Measurements from ENCODE around the gene PRKCA.
"Not testable (repeated sequence)": the region's sequence is repeated elsewhere in the genome, so short reads cannot be mapped to it uniquely, and the experiment has no call there.

DNA sequence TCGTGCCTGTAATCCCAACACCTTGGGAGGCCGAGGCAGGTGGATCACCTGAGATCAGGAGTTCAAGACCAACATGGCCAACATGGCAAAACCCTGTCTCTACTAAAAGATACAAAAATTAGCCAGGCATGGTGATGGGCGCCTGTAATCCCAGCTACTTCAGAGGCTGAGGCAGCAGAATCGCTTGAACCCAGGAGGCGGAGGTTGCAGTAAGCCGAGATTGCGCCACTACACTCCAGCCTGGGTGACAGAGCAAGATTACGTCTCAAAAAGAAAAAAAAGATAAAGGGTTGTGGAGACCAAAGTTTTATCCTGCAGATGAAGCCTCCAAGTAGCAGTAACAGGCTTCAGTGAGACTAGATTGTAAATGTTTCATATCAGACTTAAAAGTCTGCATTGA is 49.0 kb upstream of the PRKCA start:
- TF ChIP-seq CTCF, POLR2A (IDR thresholded peaks at IDR 0.05): not testable (repeated sequence)
